Activated CD8-positive, alpha-beta memory T cell treated with anti-CD3 and anti-CD28 coated beads for 4 hours (primary cell): ENCODE results near the gene AOPEP.

Source experiments
- DNase-seq, 2 donors: peaks; one replicate each; pipeline ENCODE4 v3.0.0-alpha.2; 2020; ENCODE audit warnings: low read depth in 2 of 2

AOPEP gene

GRCh38 chr9:95097279-95097678 is 370.8 kb downstream of the AOPEP start:
- DNase-seq: no peak

GRCh38 chr9:95098391-95098921 is 372.0 kb downstream of the AOPEP start:
- DNase-seq: no peak

GRCh38 chr9:95099321-95100070 is 373.0 kb downstream of the AOPEP start:
- DNase-seq: no peak

- no peak for DNase-seq
These were observed 373.6 kb downstream of the AOPEP start for GRCh38 chr9:95100071-95100627.

GRCh38 chr9:95101326-95101725 is 374.8 kb downstream of the AOPEP start:
- no peak for DNase-seq

GRCh38 chr9:95102001-95102433 is 375.5 kb downstream of the AOPEP start:
- DNase-seq: no peak

GRCh38 chr9:95102572-95102971 is 376.1 kb downstream of the AOPEP start:
- no peak for DNase-seq

GRCh38 chr9:95103281-95103771 is 376.8 kb downstream of the AOPEP start:
- DNase-seq: no peak

GRCh38 chr9:95103871-95104580 is 377.5 kb downstream of the AOPEP start:
- no peak for DNase-seq

GRCh38 chr9:95104581-95104960 is 378.1 kb downstream of the AOPEP start:
- no peak for DNase-seq

GRCh38 chr9:95104980-95105379 is 378.5 kb downstream of the AOPEP start:
- DNase-seq: no peak

GRCh38 chr9:95105519-95106287 is 379.2 kb downstream of the AOPEP start:
- DNase-seq: no peak

GRCh38 chr9:95107001-95107749 is 380.7 kb downstream of the AOPEP start:
- DNase-seq: no peak

- DNase-seq: no peak
These were observed 381.5 kb downstream of the AOPEP start for GRCh38 chr9:95107976-95108375.

GRCh38 chr9:95108777-95109176 is 382.3 kb downstream of the AOPEP start:
- DNase-seq: no peak

GRCh38 chr9:95109456-95109855 is 383.0 kb downstream of the AOPEP start:
- DNase-seq: no peak

- DNase-seq: no peak
These were observed 384.5 kb downstream of the AOPEP start for GRCh38 chr9:95110921-95111525.

- DNase-seq: no peak
These were observed 385.2 kb downstream of the AOPEP start for GRCh38 chr9:95111716-95112115.

- no peak for DNase-seq
These were observed 386.2 kb downstream of the AOPEP start for GRCh38 chr9:95112436-95113280.

GRCh38 chr9:95115104-95115503 is 388.6 kb downstream of the AOPEP start:
- no peak for DNase-seq
